Lung (tissue), 12 donors: ENCODE data around the gene EDN2. TPM values are rescaled to one million over a fixed set of nuclear protein-coding genes. Genes with fewer than 3 reads are reported as not detected.

Source experiments
- ATAC-seq: fragments of 200-7000 bp; cut with Tn5 transposase; one replicate; pipeline ENCODE4 v1.9.1; 2020; ENCODE audit warnings: moderate number of reproducible peaks; ENCODE audit not compliant: insufficient read depth, low FRiP score
- DNase-seq, 3 donors: peaks; one replicate each; pipeline ENCODE4 v3.0.0-alpha.2; 2013 to 2017
- H3K27ac ChIP-seq, 2 donors: one replicate each; pipeline ENCODE4 v1.5.1; 2013; ENCODE audit warnings: mild to moderate bottlenecking in 2 of 2, moderate library complexity in 2 of 2, control low read depth in 1 of 2, inconsistent platforms in 1 of 2, low read depth in 1 of 2, low read length in 1 of 2
- H3K27me3 ChIP-seq, 3 donors: one replicate each; pipeline ENCODE4 v1.5.1; 2013; ENCODE audit warnings: low read length in 2 of 3; ENCODE audit not compliant: control insufficient read depth in 3 of 3, insufficient read depth in 3 of 3
- H3K36me3 ChIP-seq, 4 donors: one replicate each; pipeline ENCODE4 v1.5.1; 2013; ENCODE audit warnings: low read length in 4 of 4, mild to moderate bottlenecking in 1 of 4, moderate library complexity in 1 of 4; ENCODE audit not compliant: control insufficient read depth in 4 of 4, insufficient read depth in 4 of 4
- H3K4me1 ChIP-seq, 5 donors: one replicate each; pipeline ENCODE4 v1.5.1; 2013; ENCODE audit warnings: low read length in 5 of 5, mild to moderate bottlenecking in 2 of 5, moderate library complexity in 1 of 5; ENCODE audit not compliant: control insufficient read depth in 5 of 5, insufficient read depth in 5 of 5
- H3K4me3 ChIP-seq: one replicate; pipeline ENCODE4 v1.5.1; 2013; ENCODE audit warnings: mild to moderate bottlenecking, control low read depth, moderate library complexity
- H3K9ac ChIP-seq, 2 donors: one replicate each; pipeline ENCODE4 v1.5.1; 2013; ENCODE audit warnings: low read length in 2 of 2, control low read depth in 1 of 2; ENCODE audit not compliant: insufficient read depth in 1 of 2
- H3K9me3 ChIP-seq, 4 donors: one replicate each; pipeline ENCODE4 v1.5.1; 2013; ENCODE audit warnings: low read length in 3 of 4, mild to moderate bottlenecking in 1 of 4, moderate library complexity in 1 of 4; ENCODE audit not compliant: control insufficient read depth in 4 of 4, insufficient read depth in 3 of 4
- WGBS, 2 donors: extraction: QIAGEN DNeasy Blood & Tissue Kit; methylation state at CpG; one replicate each; pipeline ENCODE4 v1.1.7; 2013; 5-methylcytosine and 5-hydroxymethylcytosine counted together
- polyA plus RNA-seq, 2 donors: library from polyadenylated mRNA; stranded (reverse); fragments of 200-250 nt; gene quantifications; one replicate each; pipeline ENCODE4 v1.2.1, GENCODE V29; 2013
- total RNA-seq, 2 donors: library from RNA; depleted of rRNA in 1 of 2; stranded (reverse); fragments of >200 nt in 1 of 2; gene quantifications; one replicate each; pipeline ENCODE4 v1.2.1, GENCODE V29; 2014 to 2021
- TF ChIP-seq, protein P1 (sequence below): IDR thresholded peaks from 2 replicates; pipeline ENCODE4 v1.5.1; 2012; ENCODE audit warnings: mild to moderate bottlenecking; ENCODE audit errors: control extremely low read depth, extremely low read depth
- donor health status: control.
- donor health status: control.
- donor health status: Bipolar disorder and iron deficiency.
- donor health status: healthy.
- donor health status: DM: yes; HTN: yes; CAD: no.

EDN2 gene
- total and polyA plus RNA-seq, 4 donors, result 0.85 to 15.2 (median 2.4) TPM

DNA sequence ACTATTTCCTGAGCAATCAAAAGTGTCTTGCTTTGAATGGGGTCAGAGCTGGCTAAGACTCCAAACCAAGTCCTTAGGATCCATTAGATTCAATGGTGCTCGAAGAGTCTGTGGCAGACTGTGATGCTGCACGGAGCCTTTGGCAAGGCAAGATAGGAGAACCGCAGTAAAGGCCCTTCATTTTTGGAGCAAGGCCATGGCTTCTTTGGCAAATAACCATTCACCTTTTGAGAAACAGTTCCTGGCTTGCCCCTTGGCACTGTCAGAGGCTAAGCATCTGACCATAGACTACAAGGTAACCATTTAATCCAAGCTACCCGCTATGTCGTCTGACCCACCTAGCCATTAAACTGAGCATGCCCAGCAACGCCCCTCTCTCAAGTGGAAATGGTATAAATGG is 45.2 kb downstream of the EDN2 start:
- Histone ChIP-seq H3K4me1 (peaks cover 0 to 12% (median 1%) of the 10 kb centered on the region in 5 donors), H3K9ac (no peak overlapping the region), H3K27ac (no peak overlapping the region), H3K9me3 (peaks cover 0 to 2% (median under 1%) of the 10 kb centered on the region in 4 donors), H3K4me3 (no peak overlapping the region), H3K27me3 (no peaks in the 10 kb centered on the region), H3K36me3 (no peaks in the 10 kb centered on the region)
- ATAC-seq (no peak), DNase-seq (no peak)
- 70 to 85% methylated on average over 6 of the region's 6 CpGs for WGBS, 2 donors
- TF ChIP-seq, protein P1, sequence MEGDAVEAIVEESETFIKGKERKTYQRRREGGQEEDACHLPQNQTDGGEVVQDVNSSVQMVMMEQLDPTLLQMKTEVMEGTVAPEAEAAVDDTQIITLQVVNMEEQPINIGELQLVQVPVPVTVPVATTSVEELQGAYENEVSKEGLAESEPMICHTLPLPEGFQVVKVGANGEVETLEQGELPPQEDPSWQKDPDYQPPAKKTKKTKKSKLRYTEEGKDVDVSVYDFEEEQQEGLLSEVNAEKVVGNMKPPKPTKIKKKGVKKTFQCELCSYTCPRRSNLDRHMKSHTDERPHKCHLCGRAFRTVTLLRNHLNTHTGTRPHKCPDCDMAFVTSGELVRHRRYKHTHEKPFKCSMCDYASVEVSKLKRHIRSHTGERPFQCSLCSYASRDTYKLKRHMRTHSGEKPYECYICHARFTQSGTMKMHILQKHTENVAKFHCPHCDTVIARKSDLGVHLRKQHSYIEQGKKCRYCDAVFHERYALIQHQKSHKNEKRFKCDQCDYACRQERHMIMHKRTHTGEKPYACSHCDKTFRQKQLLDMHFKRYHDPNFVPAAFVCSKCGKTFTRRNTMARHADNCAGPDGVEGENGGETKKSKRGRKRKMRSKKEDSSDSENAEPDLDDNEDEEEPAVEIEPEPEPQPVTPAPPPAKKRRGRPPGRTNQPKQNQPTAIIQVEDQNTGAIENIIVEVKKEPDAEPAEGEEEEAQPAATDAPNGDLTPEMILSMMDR, result no peak

DNA sequence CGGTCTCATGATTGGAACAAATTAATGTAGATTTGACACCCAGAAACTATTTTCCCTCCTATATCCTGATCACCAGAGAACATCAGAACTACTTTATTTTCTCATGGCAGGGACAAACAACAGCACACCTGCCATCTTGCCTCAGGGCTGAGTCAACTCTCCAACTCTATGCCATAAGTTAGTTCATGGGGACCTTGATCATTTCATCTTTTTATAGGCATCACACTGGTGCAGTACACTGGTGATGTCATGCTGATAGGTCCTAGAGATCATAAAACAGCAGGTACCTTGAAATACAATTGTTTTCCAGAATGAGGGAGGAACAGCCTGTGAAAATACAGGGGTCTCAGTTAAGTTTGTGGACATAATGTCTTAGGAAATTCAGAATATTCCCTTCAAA is 45.8 kb downstream of the EDN2 start:
- no peak overlapping the region for H3K27ac ChIP-seq
- no peak overlapping the region for H3K4me3 ChIP-seq
- DNase-seq (no peak), ATAC-seq (no peak)
- H3K9me3 ChIP-seq, result no peaks in the 10 kb centered on the region
- no peaks in the 10 kb centered on the region for H3K36me3 ChIP-seq
- peaks cover 0 to 12% (median 1%) of the 10 kb centered on the region in 5 donors for H3K4me1 ChIP-seq
- no peak overlapping the region for H3K9ac ChIP-seq
- WGBS, 2 donors, result 95 to 100% methylated on average over 1 of the region's 1 CpG
- TF ChIP-seq, protein P1, result no peak
- H3K27me3 ChIP-seq, result no peaks in the 10 kb centered on the region

DNA sequence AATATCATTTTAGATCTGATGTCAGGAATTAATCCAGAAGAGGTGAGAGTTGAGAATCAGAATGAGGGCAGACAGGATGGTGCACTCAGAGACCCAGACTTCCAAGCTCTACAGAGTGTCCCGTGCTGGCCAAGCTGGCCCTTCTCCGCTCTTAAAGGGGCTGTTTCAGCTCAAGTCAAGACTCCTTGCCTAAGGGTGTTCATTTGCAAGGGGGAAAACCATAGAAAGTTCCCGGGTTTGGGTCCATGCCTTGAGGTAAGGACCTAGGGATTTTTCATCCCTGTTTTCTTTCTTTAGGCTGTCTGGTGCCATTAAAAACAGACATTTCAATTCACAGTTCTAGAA is 47.5 kb downstream of the EDN2 start:
- DNase-seq, result no peak
- Histone ChIP-seq H3K4me1 (peaks cover 0 to 16% (median 6%) of the 10 kb centered on the region in 5 donors), H3K27me3 (no peaks in the 10 kb centered on the region), H3K36me3 (no peaks in the 10 kb centered on the region), H3K27ac (no peak overlapping the region), H3K4me3 (no peak overlapping the region), H3K9me3 (no peaks in the 10 kb centered on the region), H3K9ac (no peak overlapping the region)
- ATAC-seq, result no peak
- 81 to 84% methylated on average over 3 of the region's 3 CpGs for WGBS, 2 donors
- TF ChIP-seq, protein P1, result no peak
